Testis (tissue), 2 donors: Measurements from ENCODE around the gene TACC2.

ENCODE experiments used
- POLR2A ChIP-seq: fragments of 450-650 bp; IDR thresholded peaks from one replicate; pipeline ENCODE4 v1.6.1; 2017; ENCODE audit warnings: antibody characterized with exemption, mild to moderate bottlenecking, moderate library complexity
- TF ChIP-seq, protein P1 (sequence below), 3 experiments: fragments of 450-650 bp in 2 of 3; fragments of 200-600 bp in 1 of 3; sonication (generic) in 1 of 3; IDR thresholded peaks; one replicate each; pipeline ENCODE4 v1.5.1; 2016 to 2019; ENCODE audit warnings: antibody characterized with exemption in 3 of 3, mild to moderate bottlenecking in 2 of 3, moderate library complexity in 1 of 3

- TF ChIP-seq, protein P1, sequence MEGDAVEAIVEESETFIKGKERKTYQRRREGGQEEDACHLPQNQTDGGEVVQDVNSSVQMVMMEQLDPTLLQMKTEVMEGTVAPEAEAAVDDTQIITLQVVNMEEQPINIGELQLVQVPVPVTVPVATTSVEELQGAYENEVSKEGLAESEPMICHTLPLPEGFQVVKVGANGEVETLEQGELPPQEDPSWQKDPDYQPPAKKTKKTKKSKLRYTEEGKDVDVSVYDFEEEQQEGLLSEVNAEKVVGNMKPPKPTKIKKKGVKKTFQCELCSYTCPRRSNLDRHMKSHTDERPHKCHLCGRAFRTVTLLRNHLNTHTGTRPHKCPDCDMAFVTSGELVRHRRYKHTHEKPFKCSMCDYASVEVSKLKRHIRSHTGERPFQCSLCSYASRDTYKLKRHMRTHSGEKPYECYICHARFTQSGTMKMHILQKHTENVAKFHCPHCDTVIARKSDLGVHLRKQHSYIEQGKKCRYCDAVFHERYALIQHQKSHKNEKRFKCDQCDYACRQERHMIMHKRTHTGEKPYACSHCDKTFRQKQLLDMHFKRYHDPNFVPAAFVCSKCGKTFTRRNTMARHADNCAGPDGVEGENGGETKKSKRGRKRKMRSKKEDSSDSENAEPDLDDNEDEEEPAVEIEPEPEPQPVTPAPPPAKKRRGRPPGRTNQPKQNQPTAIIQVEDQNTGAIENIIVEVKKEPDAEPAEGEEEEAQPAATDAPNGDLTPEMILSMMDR (IDR thresholded peaks at IDR 0.05) = no peak
- no peak for TF ChIP-seq POLR2A
These were observed 313.4 kb downstream of the TACC2 start for GRCh38 chr10:122302315-122302714.
